HG03097 (cell line): ENCODE measurements around the gene HOXA7.

ENCODE experiments used
- ATAC-seq: cut with Tn5 transposase; IDR thresholded peaks from one replicate; pipeline ENCODE4 v1.9.1; 2021; ENCODE audit not compliant: unreplicated experiment, low FRiP score

The HOXA7 gene

DNA sequence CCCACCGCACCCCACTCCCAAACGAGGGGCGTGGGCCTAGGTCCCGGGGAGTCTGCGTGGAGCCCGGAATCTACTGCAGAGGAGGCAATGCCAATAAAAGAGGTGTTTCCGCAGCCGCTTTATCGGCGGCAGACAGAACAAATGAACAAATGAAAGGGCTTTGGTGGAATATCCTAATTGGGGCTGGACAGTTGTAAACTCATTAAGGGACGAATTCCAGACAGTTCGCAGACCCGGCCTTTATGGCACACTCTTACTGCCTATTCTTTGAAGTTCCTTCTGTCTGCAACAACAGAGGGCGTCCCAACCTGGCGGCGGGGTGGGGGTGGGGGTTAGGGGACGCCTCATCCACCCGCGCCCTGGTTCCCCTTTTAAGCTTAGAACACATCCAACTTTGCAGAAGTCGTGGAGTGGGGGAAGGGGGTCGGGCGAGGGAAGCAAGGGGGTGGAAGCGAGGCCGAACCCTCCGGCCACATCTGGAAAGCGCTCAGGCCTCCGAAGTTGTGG lies 4.8 kb upstream of the HOXA7 start:
- no peak for ATAC-seq

DNA sequence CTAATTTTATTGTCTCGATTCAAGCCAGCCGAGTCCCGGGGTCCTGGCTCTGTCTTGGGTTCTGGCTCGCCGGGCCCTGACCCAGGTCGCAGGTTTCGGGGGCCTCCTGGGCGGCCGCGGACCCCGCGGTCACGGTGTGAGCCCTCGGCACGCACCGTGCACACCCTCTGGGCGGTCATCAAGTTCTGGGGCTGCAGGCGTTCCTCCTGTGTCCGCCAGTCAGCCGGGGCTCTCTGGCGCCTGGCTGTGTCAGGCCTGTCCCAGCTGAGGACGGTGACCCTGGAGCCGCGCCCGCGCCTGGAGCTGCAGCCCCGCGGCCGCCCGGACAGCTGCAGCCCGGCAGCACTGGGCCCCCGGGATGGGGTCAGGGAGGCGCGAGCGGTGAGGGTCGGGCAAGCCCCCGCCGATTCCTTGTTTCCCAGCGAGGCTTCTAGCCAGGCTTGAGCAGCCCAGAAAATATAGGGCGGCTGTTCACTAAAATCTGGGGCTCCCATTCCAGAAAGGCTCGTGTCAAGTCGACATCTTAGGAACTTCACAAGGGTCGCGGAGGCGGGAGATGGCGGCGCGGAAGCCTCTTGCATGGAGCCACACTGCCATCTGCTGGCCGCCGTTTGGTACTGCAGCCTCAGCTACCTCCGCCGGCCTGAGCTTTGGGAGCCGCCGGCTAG lies 4.2 kb upstream of the HOXA7 start:
- ATAC-seq, result peak; percentile 51

DNA sequence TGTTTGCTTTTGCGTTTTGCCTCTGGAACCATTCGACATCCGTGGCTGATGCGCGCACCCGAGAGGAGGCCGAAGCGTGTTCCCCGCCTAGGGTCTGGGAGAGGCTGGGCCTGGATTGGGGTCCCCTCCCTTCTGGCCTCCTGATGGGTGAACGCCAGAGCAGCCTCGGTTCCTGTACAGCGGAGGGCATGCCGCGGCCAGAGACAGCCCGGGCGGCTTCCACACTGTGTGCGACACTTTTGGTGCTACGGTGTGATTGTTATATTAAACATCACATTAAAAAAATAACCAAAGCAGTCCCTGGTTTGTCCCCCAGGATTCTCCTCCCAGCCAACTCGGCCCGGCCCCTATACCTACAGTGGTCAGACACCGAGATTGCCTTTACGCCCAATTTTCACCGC lies 3.7 kb upstream of the HOXA7 start:
- no peak for ATAC-seq

DNA sequence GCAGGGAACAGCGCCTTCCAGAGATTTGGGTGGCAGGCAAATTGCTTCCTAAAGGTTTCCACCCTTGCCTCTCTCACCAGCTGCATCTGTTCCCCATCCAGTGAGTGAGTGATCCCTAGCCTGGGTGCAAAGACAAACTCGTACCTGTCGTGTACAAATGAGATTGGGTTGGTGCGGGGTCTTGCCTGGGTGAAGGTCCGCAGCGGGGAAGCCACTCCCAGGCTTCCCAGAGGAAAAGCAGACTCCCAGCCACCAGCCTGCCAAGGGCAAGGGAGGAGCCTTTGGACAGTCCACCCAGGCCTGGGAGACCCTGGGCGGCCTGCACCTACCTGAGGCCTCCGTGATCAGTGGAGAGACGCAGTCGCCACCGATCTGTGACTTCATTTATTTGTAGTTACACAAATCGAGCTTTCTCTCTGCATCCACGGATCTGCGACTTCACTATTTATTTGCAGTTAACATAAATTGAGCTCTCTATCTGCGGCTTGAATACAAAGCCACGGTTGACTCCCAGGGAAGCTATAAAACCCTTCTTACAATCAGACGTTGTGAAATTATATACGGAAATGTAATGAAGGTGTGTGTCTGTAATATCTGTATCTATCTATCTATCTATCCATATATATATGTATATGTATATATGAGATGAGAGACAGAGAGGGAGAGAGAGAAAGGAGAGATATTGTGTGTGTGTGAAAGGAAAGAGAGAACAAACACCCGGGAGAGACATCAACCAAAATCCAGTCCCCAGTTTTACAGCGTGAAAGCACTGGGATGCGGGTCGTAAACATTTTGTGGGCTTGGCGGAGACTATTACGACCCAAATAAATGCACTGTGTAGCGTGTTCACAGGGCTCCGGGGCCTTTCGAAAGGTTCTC lies 3.0 kb upstream of the HOXA7 start:
- ATAC-seq, result no peak

DNA sequence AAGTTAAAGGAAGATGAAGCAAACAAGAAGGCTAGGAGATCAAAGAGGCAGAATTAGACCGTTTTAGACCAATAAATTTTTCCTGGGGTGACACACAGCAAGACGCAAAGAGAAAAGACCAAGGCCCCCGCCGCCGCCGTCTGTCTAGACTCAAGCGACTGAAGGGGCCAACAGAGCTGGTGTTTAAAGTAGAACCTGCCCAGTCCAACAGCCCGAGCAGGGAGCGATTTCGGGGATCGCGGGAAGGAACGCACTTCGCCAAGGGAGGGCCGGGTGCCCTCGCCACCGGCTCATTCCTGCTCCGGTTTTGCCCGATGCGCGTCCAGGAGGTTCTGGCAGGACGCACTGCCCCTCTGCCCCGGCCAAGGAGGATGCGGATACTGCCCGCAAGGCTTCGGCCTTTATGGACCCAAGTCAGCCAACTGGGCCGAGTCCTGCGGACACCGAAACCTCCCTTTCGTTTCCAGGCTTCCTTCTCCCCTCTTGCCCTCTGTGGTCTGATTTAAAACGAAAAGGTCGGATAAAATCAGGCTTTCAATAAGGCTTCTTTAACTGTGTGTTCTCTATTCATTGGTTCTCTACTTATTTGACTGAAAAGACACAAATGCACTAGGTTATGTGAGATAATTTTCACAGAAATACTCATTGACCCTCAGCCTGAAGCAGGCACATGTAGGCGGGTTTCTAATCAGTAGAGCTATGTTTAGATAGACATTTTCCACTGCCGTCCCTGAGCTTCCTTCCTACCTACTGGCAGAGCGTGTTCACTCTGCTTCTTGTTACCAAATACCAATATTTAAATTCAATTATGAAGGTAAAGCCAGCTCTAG lies 2.2 kb upstream of the HOXA7 start:
- ATAC-seq, result no peak

DNA sequence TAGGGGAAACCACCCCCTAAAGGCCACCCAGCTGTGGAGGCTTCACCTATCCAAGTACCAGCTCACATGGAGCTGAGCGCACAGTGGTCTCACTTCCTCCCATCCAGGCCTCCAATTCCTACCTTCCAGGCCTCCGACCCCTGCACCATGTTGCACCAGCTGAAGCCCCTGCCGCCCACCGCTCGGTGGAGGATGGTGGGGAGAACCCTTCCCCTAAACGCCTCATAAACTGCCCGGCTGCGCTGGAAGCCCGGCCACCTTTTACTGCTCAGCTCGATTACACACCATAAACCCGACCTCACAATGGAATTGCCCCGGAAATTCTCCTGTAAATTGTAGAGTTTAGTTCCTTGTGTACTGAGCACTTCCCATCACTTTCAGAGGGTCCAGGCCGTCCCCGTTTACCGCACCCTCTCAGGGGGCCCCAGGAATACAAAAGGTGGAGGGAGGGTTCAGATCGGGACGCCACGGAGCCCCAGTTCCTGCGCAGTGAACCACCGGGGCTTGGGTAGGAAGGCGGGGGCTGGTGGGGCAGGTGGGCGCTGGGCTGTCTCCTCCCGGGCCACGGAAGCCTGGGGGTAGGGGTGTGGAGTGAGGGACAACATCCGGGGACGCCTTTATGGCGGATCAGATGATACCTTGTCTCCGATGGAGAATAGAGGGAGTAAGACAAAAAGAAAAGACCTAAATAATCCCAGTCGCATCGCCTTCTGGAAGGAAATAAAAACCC lies 1.4 kb upstream of the HOXA7 start:
- ATAC-seq, result no peak

DNA sequence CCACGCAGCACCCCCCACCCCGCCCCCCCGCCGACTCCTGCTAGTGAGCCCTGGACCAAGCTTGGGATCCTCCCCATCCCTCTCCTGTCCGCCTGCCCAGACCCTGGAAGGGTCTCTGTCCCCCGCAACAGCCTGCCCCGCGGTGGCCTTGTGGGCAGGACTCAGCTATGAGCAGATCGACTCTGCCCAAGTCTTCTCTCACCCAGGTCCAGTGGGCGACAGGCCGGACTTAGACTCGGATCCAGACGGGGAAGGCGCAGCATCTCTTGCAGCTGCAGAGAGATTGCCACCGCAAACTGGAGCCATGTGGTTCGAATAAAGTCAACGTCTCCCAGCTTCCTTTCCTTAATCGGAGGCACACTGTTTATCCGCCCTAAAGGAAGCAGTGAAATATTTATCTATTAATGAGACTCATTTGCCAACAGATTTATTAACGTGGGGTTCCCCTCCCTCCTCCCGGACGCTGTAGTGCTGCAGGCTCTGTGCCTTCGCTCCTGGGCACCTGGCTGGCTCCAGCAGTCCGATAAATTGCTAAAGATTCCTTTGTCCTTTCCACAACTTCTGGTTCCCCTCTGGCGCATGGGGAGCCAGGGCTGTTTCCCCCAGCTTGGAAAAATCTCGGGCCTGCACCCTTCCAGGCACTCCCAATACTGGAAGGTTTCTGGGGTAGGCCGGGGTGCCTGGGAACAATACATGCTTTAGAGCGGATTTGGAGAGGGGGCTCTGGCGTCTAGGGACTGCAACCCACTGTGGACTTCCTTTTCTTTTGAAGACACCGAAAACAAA lies 634 bp upstream of the HOXA7 start:
- no peak for ATAC-seq

DNA sequence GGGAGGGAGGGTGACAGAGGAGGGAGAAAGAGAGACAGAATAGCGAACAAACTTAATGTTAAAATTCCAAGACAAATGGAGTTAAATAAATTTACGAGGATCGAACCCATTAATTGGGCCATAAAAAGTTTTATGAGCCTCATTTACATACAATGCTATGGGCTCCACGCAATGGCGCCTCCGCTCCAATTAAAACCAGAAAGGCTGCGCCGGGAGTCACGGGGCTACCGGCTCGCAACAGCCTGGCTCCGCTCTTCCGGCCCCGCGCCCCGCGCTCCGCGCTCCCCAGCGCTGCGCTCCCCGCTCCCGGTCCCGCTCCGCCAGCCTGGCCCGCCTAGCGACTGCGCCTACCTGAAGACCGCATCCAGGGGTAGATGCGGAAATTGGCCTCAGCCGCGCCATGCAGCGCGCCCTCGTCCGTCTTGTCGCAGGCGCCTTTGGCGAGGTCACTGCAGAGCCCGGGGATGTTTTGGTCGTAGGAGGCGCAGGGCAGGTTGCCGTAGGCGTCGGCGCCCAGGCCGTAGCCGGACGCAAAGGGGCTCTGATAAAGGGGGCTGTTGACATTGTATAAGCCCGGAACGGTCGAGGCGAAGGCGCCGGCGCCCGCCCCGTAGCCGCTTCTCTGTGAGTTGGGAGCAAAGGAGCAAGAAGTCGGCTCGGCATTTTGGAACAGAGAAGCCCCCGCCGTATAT lies 513 bp downstream of the HOXA7 start:
- ATAC-seq, result no peak

DNA sequence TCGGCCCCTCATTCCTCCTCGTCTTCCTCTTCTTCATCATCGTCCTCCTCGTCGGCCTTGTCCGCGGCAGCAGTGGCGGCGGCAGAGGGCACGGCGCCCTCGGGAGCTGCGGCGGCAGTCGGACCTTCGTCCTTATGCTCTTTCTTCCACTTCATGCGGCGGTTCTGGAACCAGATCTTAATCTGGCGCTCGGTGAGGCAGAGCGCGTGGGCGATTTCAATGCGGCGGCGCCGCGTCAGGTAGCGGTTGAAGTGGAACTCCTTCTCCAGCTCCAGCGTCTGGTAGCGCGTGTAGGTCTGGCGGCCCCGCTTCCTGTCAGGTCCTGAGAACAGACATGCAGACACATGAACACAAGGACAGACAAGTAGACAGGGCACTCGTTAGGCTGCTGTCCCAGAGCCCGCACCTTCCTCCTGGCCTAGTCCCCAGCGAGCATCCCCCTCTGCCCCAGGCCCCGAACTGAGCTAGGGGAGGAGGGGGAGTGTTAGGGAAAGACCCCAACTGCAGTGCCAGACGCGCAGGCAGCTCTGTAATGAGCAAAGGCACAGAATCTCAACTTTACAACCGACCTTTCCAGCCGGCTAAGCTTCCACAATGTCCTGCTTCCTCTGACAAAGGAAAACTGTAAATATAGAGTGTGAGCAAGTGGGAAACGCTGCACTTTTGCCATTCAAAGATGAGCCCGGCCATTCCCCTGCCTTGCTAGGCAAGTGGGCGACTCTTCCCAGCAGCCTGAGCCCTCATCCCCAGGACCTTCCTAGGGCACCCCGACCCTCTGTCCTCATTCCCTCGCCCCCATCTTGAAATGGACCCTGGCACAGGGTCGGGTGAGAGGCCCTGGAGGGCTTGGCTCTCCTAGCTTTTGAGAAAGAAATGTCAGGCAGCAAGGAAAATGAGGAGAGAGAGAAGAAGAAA lies 1.3 kb downstream of the HOXA7 start:
- ATAC-seq, result no peak

DNA sequence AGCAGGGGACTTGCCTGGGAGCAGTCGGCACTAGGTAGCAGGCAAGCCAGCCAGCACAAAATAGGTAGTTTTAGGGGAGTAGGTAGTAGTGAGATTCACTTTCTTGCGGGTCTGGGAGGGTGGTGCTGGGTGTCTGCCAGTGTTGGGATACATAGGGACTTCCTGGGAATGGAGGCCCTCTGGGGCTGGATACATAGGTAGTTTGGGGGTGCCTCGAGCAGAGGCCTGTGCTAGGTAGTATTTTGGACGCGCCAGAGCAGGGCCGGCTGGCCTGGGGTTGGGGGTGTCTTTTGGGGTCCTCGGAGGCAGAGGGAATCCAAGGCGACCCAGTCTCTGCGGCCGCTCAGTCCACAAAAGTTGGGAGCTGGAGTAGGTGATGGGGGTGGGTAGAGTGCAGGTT lies 2.1 kb downstream of the HOXA7 start:
- ATAC-seq, result no peak

DNA sequence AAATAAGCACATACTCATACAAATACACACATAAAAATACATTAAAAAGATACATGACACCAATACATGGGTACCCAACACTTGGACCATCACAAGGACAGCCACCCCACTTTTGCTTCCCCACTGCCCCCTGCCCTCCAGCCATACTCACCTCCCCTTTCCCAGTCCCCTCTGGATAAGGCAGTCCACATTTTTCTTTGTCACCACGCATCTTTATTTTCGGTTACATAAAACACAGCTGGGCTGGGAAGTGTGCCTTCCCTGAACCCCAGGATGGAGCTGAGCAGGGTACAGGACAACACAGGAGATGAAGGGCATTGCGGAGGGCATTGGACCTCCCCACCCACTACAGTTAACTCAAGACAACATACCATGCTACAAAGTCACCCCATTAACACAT lies 2.9 kb downstream of the HOXA7 start:
- no peak for ATAC-seq

DNA sequence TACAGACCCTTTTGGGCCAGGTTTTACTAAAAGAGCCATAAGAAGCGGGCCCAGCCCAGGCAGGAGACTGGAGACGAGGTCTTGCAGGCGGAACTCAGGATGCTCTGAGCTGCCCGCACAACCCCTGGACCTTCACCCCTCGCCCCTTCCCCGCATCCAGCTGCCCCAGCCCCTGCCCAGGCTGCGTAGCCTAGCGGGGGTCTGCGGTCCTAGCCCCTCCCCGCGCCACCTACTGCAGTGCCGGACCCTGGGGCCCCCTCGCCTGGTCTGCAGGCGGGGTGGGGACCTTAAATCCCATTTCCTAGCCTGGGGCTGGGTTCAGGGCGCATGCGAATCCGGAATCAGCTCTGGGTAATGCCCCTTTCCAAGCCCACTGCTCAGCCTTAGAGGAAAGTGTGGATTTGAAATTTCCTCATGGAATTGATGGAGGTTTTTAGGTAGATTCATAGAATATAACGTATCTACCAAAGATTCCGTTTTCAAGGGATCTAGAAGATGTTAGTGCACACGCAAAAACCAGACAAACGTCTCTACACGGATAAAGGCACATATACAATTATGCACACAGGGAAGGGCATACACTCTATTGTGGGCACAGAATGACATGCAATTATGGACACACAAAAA lies 3.5 kb downstream of the HOXA7 start:
- ATAC-seq, result no peak

DNA sequence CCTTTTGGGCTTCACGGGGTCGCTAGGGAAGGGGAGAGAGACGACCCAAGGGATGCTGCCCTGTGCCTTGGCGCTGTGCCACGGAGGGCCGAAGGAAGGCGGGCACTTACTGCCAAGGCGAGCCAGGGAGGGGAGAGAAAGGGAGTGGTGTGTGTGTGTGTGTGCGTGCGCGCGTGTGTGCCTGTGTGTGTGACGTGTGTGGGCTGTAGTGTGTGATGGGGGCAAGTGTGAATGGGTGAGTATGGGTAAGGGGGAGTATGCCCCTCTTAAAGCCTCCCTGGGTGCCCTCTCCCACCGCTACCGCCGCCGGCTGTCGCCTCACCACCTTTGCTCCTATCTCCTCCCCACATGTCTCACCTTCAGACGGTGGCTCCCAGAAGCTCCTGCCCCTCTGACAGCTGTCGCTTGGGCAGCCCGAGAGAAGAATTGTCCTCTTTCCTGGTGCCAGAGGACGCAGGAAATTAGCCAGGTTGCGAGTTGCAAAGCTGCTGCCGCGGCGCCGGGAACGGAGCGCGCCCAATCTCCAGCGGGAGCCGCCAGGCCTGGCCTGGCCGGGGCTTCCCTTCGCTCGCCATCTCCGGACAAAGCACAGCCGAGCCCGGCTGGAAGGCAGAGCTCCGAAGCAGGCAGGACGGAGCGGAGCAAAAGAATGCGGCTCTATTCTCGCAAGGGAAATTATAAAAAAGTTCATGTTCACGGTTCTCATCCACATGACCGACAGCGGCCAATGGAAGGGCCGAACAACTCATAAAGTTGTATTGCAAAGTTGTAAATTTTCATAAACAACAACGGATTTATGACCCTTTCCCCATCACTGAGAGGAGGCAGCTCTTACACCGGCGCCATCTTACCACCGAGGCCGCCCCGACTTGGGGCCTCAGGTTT lies 4.3 kb downstream of the HOXA7 start, which contains the start of gene HOXA3:
HOXA3 (minus strand) TSS at position 653 of the 885 bp plus-strand sequence. CDS start 41,943 bp downstream, outside the sequence.
- ATAC-seq, result no peak

DNA sequence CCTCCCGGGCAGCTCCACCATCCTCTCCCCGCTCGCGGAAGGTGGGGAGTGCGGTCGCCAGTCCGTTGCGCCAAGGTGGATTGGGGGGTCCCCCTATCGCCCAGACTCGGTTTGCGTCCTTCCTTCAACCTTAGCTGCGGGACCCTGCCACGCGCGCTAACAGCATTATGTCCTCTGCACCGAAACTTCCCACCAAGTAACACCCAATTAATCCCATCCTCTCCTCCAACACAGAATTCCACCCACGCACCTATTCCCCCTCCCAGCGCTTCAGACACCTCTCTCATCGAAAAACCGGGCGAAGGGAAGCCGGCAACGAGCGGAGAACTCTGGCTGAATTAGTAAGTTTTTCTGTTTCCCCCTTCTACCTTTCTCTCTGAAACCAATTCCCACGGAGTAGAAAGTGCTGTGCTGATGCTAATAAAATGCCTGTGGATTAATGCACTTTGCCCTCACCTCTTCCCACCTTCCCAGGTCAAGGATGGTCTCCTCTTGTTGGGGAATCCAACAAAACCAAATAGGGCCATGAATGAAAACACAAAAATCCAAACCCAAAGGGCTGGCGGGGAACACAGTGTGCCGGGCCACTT lies 5.0 kb downstream of the HOXA7 start:
- no peak for ATAC-seq

DNA sequence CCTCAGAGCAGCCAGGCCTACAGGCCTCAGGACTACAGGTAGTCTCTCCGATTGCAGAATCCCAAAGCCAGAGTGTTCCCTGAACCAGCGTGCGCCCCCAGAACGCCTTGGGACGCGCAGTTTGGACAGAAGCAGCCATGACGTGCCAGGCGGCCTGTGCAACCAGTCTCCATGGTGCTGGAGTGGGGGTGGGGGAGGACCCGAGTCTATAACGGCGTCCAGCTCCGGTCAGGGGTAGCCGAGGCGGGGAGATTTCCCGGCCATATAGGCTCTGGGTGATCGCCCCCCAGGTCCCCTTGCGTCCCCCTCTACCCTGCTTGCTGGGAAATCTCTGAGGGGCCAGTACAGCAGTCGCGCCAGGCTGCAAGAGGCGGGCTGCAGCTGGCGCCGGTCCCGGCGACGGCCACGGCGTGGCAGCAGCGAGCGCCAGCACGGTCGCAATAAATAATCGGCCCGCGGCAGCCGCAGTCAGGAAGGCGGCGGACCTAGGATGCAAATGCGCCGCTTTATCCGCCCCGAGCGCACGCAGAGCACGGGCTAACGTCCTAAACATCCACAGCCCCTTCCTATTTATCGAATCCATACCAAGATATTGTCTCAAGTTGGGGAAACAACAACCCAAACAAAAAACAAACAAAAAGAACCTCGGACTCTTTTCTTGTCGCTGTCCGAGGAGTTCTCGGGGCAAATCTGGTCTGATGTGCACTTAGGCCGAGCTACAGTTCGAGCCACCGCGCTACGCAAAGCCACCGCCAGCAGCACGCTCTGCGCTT lies 5.7 kb downstream of the HOXA7 start:
- no peak for ATAC-seq
